K562 (cell line): ENCODE data around the gene XPO1. TPM values are rescaled to one million over a fixed set of nuclear protein-coding genes. Genes with fewer than 3 reads are reported as not detected.
A peak's percentile ranks its signal among the peaks of the same experiment; 100 is the strongest.

Experiments
- CTCFL ChIP-seq: IDR thresholded peaks from 2 replicates; pipeline ENCODE4 v1.6.1; 2011; ENCODE audit warnings: borderline replicate concordance, low read depth, mild to moderate bottlenecking, moderate library complexity, low read length; ENCODE audit not compliant: insufficient read depth, poor library complexity, severe bottlenecking
- DPF2 ChIP-seq: fragments of 450-650 bp; IDR thresholded peaks from 2 replicates; pipeline ENCODE4 v1.6.1; 2016
- E2F3 ChIP-seq: fragments of 250-450 bp; sonication (Bioruptor Pico); IDR thresholded peaks from 2 replicates; pipeline ENCODE4 v1.4.0; 2020; ENCODE audit warnings: mild to moderate bottlenecking
- EGR1 ChIP-seq: fragments of 450-650 bp; conservative IDR thresholded peaks from 2 replicates; pipeline ENCODE4 v1.6.1; 2017; ENCODE audit warnings: mild to moderate bottlenecking
- ETS1 ChIP-seq: conservative IDR thresholded peaks from 2 replicates; pipeline ENCODE4 v1.6.1; 2011; ENCODE audit warnings: low read depth, mild to moderate bottlenecking, low read length; ENCODE audit not compliant: control insufficient read depth
- FIP1L1 ChIP-seq: fragments of 200-400 bp; formaldehyde crosslinking; IDR thresholded peaks from 2 replicates; pipeline ENCODE4 v1.6.1; 2018; ENCODE audit warnings: mild to moderate bottlenecking, low read depth, low read length; ENCODE audit not compliant: poor library complexity, severe bottlenecking
- FOXP1 ChIP-seq: sonication (generic); formaldehyde crosslinking; IDR thresholded peaks from 2 replicates; pipeline ENCODE4 v1.8.0; 2022; ENCODE audit warnings: mild to moderate bottlenecking, missing genetic modification reagents
- GABPB1 ChIP-seq: sonication (generic); formaldehyde crosslinking; IDR thresholded peaks from 2 replicates; pipeline ENCODE4 v1.8.0; 2022; ENCODE audit warnings: mild to moderate bottlenecking, missing genetic modification reagents
- HINFP ChIP-seq: fragments of 450-650 bp; conservative IDR thresholded peaks from 2 replicates; pipeline ENCODE4 v1.6.1; 2016; ENCODE audit warnings: missing genetic modification characterization, low read depth, mild to moderate bottlenecking, control low read depth, missing compliant biosample characterization
- MCM2 ChIP-seq: fragments of 450-650 bp; IDR thresholded peaks from 2 replicates; pipeline ENCODE4 v1.6.1; 2017; ENCODE audit warnings: low read depth, mild to moderate bottlenecking
- MXI1 ChIP-seq: IDR thresholded peaks from 2 replicates; pipeline ENCODE4 v1.6.1; 2011; ENCODE audit warnings: low read depth, mild to moderate bottlenecking, improper control_type of control experiment, low read length
- NELFE ChIP-seq: IDR thresholded peaks from 2 replicates; pipeline ENCODE4 v1.6.1; 2011; ENCODE audit warnings: mild to moderate bottlenecking; ENCODE audit not compliant: insufficient read depth, insufficient read length
- TBP ChIP-seq: optimal IDR thresholded peaks from 2 replicates; pipeline ENCODE3; 2011; ENCODE audit warnings: low read depth, low read length, improper control_type of control experiment
- ZBTB1 ChIP-seq: sonication (generic); formaldehyde crosslinking; IDR thresholded peaks from 2 replicates; pipeline ENCODE4 v1.8.1; 2023; ENCODE audit warnings: missing genetic modification reagents, low read depth, mild to moderate bottlenecking, borderline replicate concordance
- ZBTB26 ChIP-seq: fragments of 450-650 bp; formaldehyde crosslinking; IDR thresholded peaks from 2 replicates; pipeline ENCODE4 v1.4.0; 2022; ENCODE audit warnings: missing genetic modification characterization
- ZNF140 ChIP-seq: fragments of 250-450 bp; sonication (Bioruptor Pico); IDR thresholded peaks from 2 replicates; pipeline ENCODE4 v1.8.0; 2021; ENCODE audit warnings: moderate library complexity, mild to moderate bottlenecking, inconsistent platforms
- ZNF24 ChIP-seq: fragments of 450-650 bp; IDR thresholded peaks from 2 replicates; pipeline ENCODE4 v1.6.1; 2016
- ZNF395 ChIP-seq: fragments of 200-800 bp; sonication (Bioruptor generic); IDR thresholded peaks from 2 replicates; pipeline ENCODE4 v1.6.1; 2017; ENCODE audit warnings: missing genetic modification characterization, missing compliant biosample characterization
- ZNF655 ChIP-seq: fragments of 250-450 bp; sonication (Bioruptor Pico); IDR thresholded peaks from 2 replicates; pipeline ENCODE4 v1.5.0; 2021
- polyA plus RNA-seq, 8 experiments: library from polyadenylated mRNA; depleted of rRNA in 4 of 8; stranded (reverse) in 5 of 8; unstranded in 3 of 8; fragments of >200 nt; fragmentation: Nextera tagmentation in 2 of 8; fragmentation: Illumina TruSeq in 1 of 8; extraction: Ambion mirVana in 2 of 8; extraction: Trizol in 1 of 8; gene quantifications; 2 replicates each; pipeline versions ENCODE4 v1.2.1 to v1.2.3, GENCODE V29; 2011 to 2014; ENCODE audit warnings: inconsistent platforms in 1 of 8, missing spikeins in 1 of 8
- total RNA-seq, 7 experiments: library from RNA; depleted of rRNA in 6 of 7; stranded (reverse); fragments of >200 nt in 6 of 7; fragmentation: Illumina TruSeq in 2 of 7; extraction: Trizol in 2 of 7; gene quantifications; 2 replicates each; pipeline versions ENCODE4 v1.2.1 to v1.2.3, GENCODE V29; 2011 to 2021; ENCODE audit warnings: low replicate concordance in 1 of 7

Gene XPO1
- total and polyA plus RNA-seq, 9 of the 15 experiments (the other 6 are each of a cell fraction or from before 2014, with no cell fraction given) = 86.2 to 307 (median 216) TPM

- TF ChIP-seq CTCFL (no peak), ZNF395 (CRISPR knock-in tag) (peak; percentile 82; the same call in 1 of the 2 replicates), ZNF140 (CRISPR knock-in tag) (no peak), MCM2 (no peak), ETS1 (no peak), EGR1 (peak; percentile 97), HINFP (tag) (0 out of 2 replicates have a peak, but pooled peaks have one; percentile 41), FIP1L1 (no peak), MXI1 (0 out of 2 replicates have a peak, but pooled peaks have one; percentile 33), E2F3 (CRISPR knock-in tag) (peak; percentile 84), ZBTB26 (CRISPR knock-in tag) (no peak), GABPB1 (CRISPR knock-in tag) (peak; percentile 65), FOXP1 (CRISPR knock-in tag) (peak; percentile 7; the same call in 1 of the 2 replicates), ZBTB1 (CRISPR knock-in tag) (no peak), DPF2 (no peak), ZNF24 (no peak), NELFE (no peak), ZNF655 (CRISPR knock-in tag) (no peak), TBP (peak; percentile 94)
Observed at GRCh38 chr2:61538200-61538919, at the start of gene XPO1 (continued).
